DMS114 treated with DMSO at 0.1 percent for 48 hours (cell line): ENCODE data around the gene ZNF268.
"Not testable (repeated sequence)": the region's sequence is repeated elsewhere in the genome, so short reads cannot be mapped to it uniquely, and the experiment has no call there.

Source experiments
- DNase-seq: peaks from one replicate; lab custom pipeline; 2025; ENCODE audit not compliant: unreplicated experiment; lab: John Stamatoyannopoulos, UW

The ZNF268 gene

DNA sequence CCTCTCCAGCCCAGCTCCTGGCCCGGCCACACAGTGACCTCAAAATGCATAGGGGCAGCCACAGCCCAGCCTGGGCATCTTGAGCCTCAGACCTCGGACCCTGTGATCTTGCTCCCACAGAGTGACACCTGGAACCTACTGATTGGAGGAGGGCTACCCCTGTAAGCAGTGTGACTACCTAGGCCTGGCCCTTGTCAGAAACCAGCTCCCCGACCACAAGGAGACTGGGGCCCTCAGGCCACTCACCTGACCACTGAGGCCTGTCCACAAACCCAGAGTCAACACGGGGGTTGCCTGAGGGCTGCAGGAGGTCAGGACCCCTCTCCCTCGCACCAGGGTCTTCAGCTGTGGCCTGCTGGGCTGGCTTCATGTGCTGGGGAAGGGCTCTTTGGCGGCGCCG lies 45.4 kb downstream of the ZNF268 start:
- DNase-seq, result no peak

GRCh38 chr12:133227281-133227852 lies 46.1 kb downstream of the ZNF268 start:
- DNase-seq, result no peak

DNA sequence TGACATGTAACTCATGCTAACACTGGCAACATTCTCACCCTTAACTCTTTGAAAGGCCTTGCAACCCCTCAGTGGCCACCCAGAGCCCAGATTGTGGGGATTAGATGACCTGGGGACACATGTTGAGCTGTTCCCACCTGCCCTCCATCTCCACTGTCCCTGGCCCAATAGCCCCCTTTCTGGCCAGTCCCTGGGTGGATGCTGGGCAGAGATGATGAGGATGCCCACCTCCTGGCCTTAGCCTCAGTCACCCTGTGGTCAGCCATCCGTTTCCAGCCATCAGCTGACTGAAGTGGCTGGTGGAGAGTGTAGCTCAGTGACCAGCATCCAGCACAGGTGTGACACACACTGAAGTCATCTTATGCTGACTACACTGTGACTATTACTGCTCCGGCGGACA lies 49.7 kb downstream of the ZNF268 start:
- no peak for DNase-seq

DNA sequence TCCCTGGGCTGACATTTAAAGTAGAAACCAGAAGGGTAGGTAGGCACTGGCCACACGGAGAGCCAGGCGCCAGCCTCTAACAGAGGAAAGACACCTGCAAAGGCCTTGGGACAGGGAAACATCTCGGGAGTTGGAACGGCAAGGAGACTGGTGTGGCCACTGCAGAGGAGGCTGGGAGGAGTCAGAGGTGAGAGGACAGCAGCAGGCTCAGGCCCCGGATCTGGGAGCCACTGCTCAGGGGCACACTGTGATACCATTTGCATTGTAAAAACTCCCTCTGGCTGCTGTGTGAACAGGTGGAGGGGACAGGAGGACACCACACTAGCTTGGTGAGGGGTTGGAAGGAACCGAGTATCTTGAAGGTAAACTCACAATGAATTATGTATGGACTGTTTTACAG lies 51.7 kb downstream of the ZNF268 start:
- no peak for DNase-seq

DNA sequence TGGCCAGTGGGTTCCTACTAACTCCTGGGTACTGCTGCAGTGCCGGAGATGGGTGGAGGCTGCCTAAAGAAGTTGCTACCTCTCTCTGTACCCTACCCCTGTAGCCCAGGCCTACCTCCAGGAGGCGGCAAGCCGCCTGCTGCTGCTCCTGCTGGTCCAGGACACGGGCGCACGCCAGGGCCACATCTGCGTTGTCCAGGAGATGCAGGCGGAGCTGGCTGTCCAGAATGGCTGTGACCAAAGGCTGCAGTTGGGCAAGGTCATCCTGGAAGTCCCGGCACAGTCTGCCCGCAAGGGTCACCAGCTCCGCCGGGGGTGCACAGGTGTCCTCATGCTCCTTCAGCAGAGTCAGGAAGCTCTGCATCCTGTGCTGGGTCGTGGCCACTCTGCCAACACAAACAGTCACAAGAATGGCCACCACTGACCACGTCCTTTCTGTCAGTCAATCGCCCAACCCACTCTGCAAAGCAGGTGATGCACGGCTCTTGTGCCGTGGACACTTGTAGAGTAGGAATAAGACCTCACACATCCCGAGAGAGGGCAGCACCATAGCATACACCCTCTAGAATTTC lies 52.8 kb downstream of the ZNF268 start:
- no peak for DNase-seq

- no peak for DNase-seq
These were observed 53.7 kb downstream of the ZNF268 start for GRCh38 chr12:133234971-133235370.

DNA sequence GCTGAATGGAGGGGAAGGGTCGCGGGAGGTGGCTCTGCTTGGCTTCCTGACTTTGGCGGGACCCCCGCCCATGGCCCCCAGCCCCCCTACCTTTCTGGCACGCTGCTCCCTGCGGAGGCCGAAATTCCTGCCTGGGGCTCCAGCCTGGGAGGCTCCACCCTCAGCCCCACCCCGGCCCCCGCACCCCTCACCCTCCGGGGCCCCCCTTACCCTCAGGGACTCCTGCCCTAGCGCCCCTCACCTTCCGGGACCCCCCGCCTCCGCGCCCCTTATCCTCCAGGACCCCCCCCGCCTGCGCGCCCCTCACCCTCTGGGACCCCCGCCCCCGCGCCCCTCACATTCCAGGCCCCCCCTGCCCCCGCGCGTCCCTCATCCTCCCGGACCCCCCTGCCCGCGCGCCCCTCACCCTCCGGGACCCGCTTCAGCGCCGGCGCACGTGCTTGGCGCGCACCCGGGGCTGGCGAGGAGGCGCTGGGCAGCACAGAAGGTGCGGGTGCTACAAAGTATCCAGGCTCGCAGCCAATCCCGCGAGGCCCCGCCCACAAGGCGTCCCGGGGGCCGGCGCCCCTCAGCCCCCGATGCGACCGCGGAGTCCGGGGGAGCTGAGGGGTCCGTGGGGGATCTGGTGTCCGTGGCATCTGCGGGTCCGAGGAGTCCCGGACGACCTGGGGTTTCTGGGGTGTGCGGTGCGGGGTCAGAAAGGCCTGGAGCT lies 54.3 kb downstream of the ZNF268 start, which contains the start of gene ANHX:
Gene ANHX, minus strand, starts transcription at position 477 of the 712 bp plus-strand sequence. CDS start 1,521 bp downstream, outside the sequence.
- no peak for DNase-seq

DNA sequence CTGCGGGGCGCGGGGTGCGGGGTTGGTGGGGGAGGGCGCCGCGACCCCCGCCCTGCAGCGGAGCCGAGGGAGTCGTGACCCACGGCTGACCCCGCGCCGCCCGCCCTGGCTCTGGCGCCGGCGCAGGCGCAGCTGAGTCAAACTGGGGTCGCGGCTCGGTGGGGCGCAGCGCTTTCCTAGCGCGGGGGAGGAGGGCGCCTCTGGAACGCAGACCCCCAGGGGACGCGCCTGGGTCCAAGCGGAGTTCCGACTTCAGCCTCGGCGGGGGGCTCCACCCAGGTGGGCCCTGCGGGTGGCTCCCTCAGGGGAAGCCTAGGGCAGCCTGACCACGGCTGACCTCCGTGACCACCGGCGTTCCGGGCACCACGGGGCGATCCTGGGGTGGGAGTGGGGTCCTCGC lies 54.8 kb downstream of the ZNF268 start:
- DNase-seq, result no peak

DNA sequence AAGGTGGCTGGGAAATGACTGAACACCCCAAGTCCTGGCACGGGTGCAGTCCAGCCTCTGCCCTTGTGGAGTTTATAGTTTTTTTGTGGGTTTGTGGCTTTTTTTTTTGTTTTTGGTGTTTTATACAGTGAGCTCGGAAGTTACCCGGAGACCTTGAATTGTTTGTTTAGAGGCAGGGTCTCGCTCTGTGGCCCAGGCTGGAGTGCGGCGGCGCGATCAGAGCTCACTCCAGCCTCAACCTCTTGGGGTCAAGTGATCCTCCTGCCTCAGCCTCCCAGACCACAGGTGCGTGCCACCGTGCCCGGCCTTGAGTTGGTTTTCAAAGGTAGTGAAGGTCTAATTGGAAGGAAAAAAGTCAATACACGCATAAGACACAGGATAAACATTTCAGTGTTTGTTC lies 55.3 kb downstream of the ZNF268 start:
- no peak for DNase-seq

DNA sequence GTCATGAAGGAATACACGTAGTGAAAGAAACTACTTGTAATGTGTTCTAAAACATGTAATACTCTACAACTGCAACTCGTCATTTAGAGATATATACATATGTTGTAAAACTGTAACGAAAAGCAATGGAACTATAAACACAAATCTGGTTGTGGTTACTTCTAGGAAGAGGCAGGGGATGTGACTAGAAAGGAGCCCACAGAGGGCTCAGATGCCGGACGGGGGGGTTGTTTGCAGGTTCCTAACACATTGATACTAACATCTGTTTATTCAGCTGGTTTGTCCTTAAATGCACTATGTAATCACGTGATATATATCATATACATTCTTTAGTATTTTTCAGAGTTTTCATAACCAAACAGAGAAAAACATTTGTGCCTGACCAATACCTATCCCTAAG lies 70.4 kb downstream of the ZNF268 start:
- no peak for DNase-seq

GRCh38 chr12:133255833-133256232 lies 74.5 kb downstream of the ZNF268 start:
- DNase-seq, result not testable (repeated sequence)

DNA sequence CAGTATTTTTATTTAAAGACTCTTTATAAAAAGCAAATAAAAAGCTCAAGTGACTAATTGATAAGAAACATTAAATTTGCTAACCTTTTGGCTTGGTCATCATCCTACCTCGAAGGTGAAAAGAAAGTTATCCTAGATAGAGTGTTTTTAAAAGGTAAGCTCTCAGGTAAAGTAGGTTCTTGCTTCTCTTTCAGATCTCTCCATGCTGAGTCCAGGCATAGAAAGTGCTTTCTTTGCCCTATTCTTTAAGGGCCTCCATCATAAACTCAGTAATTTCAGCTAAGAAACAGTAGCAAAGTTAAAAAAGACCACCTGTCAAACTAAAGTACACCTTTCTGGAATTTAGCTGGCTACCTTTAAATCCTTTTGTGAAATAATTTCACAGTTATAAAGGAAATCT lies 75.0 kb downstream of the ZNF268 start:
- DNase-seq, result no peak

DNA sequence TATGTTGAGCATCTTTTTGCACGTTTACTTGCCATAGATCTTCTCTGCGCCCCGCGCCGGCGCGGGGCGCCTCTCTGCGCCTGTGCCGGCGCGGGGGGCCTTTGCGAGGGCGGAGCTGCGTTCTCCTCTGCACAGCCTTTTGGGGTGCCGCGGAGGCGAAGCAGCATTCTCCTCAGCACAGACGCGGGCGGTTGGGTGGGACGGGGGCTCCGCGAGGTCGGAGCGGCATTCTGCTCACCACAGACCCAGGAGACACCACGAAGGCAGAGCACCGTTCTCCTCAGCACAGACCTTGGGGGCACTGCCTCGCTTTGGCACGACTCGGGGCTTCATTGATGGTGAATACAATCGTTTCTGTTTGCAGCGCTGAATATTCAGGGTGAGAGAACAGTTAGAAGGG lies 82.9 kb downstream of the ZNF268 start:
- no peak for DNase-seq
